HCT116 (cell line): ENCODE measurements around the gene PIK3R1. TPM values are rescaled to one million over a fixed set of nuclear protein-coding genes. Genes with fewer than 3 reads are reported as not detected.
A peak's percentile ranks its signal among the peaks of the same experiment; 100 is the strongest.

Experiments used
- ATAC-seq: fragments of 200-7000 bp; cut with Tn5 transposase; 2 replicates; pipeline ENCODE4 v1.9.1; 2020; ENCODE audit warnings: mild to moderate bottlenecking, moderate library complexity
- BruUV-seq: library from RNA; stranded (reverse); fragments of 400-500 nt; replicated peaks from 2 replicates; lab custom pipeline; 2021; lab: Mats Ljungman, UMichigan
- CTCF ChIA-PET: fragments of 300-600 bp; sonication (Branson Sonifier 250); formaldehyde crosslinking; loops from one replicate; lab custom pipeline; 2021; ENCODE audit warnings: antibody characterized with exemption; lab: Charles Lee
- POLR2A ChIA-PET: fragments of 300-600, 350-600 bp; sonication (Branson Sonifier 250); formaldehyde crosslinking; loops from one replicate; lab custom pipeline; 2021; ENCODE audit warnings: antibody characterized with exemption; lab: Charles Lee
- RAD21 ChIA-PET, 2 experiments: fragments of 300-600 bp; sonication (Branson Sonifier 250); formaldehyde crosslinking; loops; one replicate each; lab custom pipeline; 2023; ENCODE audit warnings: low total read pairs in 2 of 2; ENCODE audit not compliant: uncharacterized antibody in 2 of 2, unreplicated experiment in 2 of 2, low non-redundant PET in 1 of 2; lab: Charles Lee
- DNase-seq: peaks from one replicate; pipeline ENCODE4 v3.0.0-alpha.2; 2010; ENCODE audit warnings: low read depth, low spot score
- H2AFZ ChIP-seq: fragments of 200-600 bp; shearing (Covaris generic), sonication (generic); 2 replicates; pipeline ENCODE4 v1.6.1; 2017; ENCODE audit warnings: low read depth, mixed run types, mixed read lengths, antibody characterized with exemption, low read length; ENCODE audit not compliant: poor library complexity, severe bottlenecking
- H3K27ac ChIP-seq: 2 replicates; pipeline ENCODE4 v1.5.1; 2012; ENCODE audit warnings: low read depth, low read length
- H3K27me3 ChIP-seq: fragments of 200-600 bp; sonication (generic); 2 replicates; pipeline ENCODE4 v1.6.1; 2016; ENCODE audit warnings: mixed run types, low read length, mixed read lengths; ENCODE audit not compliant: insufficient read depth
- H3K36me3 ChIP-seq, 2 experiments: fragments of 200-500 bp in 1 of 2; fragments of 200-600 bp in 1 of 2; sonication (Bioruptor generic) in 1 of 2; sonication (generic) in 1 of 2; 2 replicates each; pipeline versions ENCODE4 v1.5.1 to v1.6.1; 2014 to 2016; ENCODE audit warnings: low read length in 2 of 2, inconsistent platforms in 1 of 2, mixed read lengths in 1 of 2, mixed run types in 1 of 2; ENCODE audit not compliant: insufficient read depth in 2 of 2, control insufficient read depth in 1 of 2
- H3K4me1 ChIP-seq, 2 experiments: fragments of 200-600 bp in 1 of 2; sonication (generic) in 1 of 2; 2 replicates each; pipeline versions ENCODE4 v1.5.1 to v1.6.1; 2012 to 2017; ENCODE audit warnings: low read length in 2 of 2, inconsistent platforms in 1 of 2, mild to moderate bottlenecking in 1 of 2, mixed read lengths in 1 of 2, mixed run types in 1 of 2, moderate library complexity in 1 of 2; ENCODE audit not compliant: insufficient read depth in 2 of 2, control insufficient read depth in 1 of 2
- H3K4me2 ChIP-seq: fragments of 200-600 bp; sonication (generic); 2 replicates; pipeline ENCODE4 v1.6.1; 2017; ENCODE audit warnings: mixed run types, low read length, mixed read lengths
- H3K4me3 ChIP-seq, 2 experiments: fragments of 200-600 bp in 1 of 2; sonication (generic) in 1 of 2; replicated peaks in 1 of 2; 2 replicates each; pipeline ENCODE4 v1.5.1; 2011 to 2016; ENCODE audit warnings: low read length in 2 of 2, control low read depth in 1 of 2, low read depth in 1 of 2, mild to moderate bottlenecking in 1 of 2, mixed read lengths in 1 of 2, mixed run types in 1 of 2
- H3K79me2 ChIP-seq: fragments of 200-600 bp; sonication (generic); 2 replicates; pipeline ENCODE4 v1.6.1; 2017; ENCODE audit warnings: mild to moderate bottlenecking, mixed run types, low read length, moderate library complexity, mixed read lengths; ENCODE audit not compliant: insufficient read depth
- H3K9ac ChIP-seq: fragments of 200-600 bp; sonication (generic); 2 replicates; pipeline ENCODE4 v1.6.1; 2016; ENCODE audit warnings: low read length, mixed read lengths
- H3K9me2 ChIP-seq: fragments of 200-600 bp; sonication (generic), shearing (Covaris generic); 2 replicates; pipeline ENCODE4 v1.6.1; 2017; ENCODE audit warnings: mixed run types, mild to moderate bottlenecking, moderate library complexity; ENCODE audit not compliant: insufficient read depth
- H3K9me3 ChIP-seq, 2 experiments: fragments of 200-500 bp in 1 of 2; fragments of 200-600 bp in 1 of 2; sonication (Bioruptor generic) in 1 of 2; sonication (generic) in 1 of 2; 2 replicates each; pipeline ENCODE4 v1.6.1; 2014 to 2017; ENCODE audit warnings: low read length in 2 of 2, mixed read lengths in 2 of 2, inconsistent platforms in 1 of 2, low read depth in 1 of 2, mild to moderate bottlenecking in 1 of 2, mixed run types in 1 of 2, moderate library complexity in 1 of 2; ENCODE audit not compliant: control insufficient read depth in 1 of 2, insufficient read depth in 1 of 2
- H4K20me1 ChIP-seq: fragments of 200-600 bp; sonication (generic), shearing (Covaris generic); 2 replicates; pipeline ENCODE4 v1.6.1; 2017; ENCODE audit warnings: mixed run types, mild to moderate bottlenecking, moderate library complexity; ENCODE audit not compliant: insufficient read depth
- CEBPB ChIP-seq: IDR thresholded peaks from 2 replicates; pipeline ENCODE4 v1.6.1; 2012; ENCODE audit warnings: low read depth
- FOSL1 ChIP-seq: IDR thresholded peaks from 2 replicates; pipeline ENCODE4 v1.6.1; 2012; ENCODE audit warnings: low read depth
- POLR2A ChIP-seq: IDR thresholded peaks from 2 replicates; pipeline ENCODE4 v1.7.0; 2011; ENCODE audit warnings: borderline replicate concordance; ENCODE audit not compliant: insufficient read depth, insufficient read length; ENCODE audit errors: extremely low read depth
- RAD21 ChIP-seq: IDR thresholded peaks from 2 replicates; pipeline ENCODE4 v1.6.1; 2012; ENCODE audit warnings: low read depth, mild to moderate bottlenecking
- SIN3A ChIP-seq: IDR thresholded peaks from 2 replicates; pipeline ENCODE4 v1.6.1; 2012; ENCODE audit warnings: low read depth
- ZFX ChIP-seq: fragments of 450-650 bp; IDR thresholded peaks from 2 replicates; pipeline ENCODE4 v1.6.1; 2017
- intact Hi-C: fragments of 100-400 bp; cut with micrococcal nuclease; formaldehyde crosslinking; loops from 2 replicates; pipeline ENCODE4 v1.10.0; 2022
- total RNA-seq: library from RNA; stranded (reverse); gene quantifications from one replicate; pipeline ENCODE4 v1.2.1, GENCODE V29; 2021; ENCODE audit not compliant: unreplicated experiment
- TF ChIP-seq, protein P1 (sequence below): IDR thresholded peaks from 2 replicates; pipeline ENCODE4 v1.6.1; 2012
- TF ChIP-seq, protein P2 (sequence below), 3 experiments: fragments of 200-600 bp in 1 of 3; sonication (generic) in 1 of 3; IDR thresholded peaks in 2 of 3; conservative IDR thresholded peaks in 1 of 3; 2 replicates each; pipeline ENCODE4 v1.5.1; 2012 to 2017; ENCODE audit warnings: low read depth in 2 of 3, low read length in 2 of 3, antibody characterized with exemption in 1 of 3, borderline replicate concordance in 1 of 3, control low read depth in 1 of 3, mild to moderate bottlenecking in 1 of 3, mixed read lengths in 1 of 3, mixed run types in 1 of 3, moderate library complexity in 1 of 3; ENCODE audit not compliant: insufficient read depth in 1 of 3
- TF ChIP-seq, protein P3 (sequence below): IDR thresholded peaks from 2 replicates; pipeline ENCODE4 v1.6.1; 2012; ENCODE audit warnings: low read depth

The PIK3R1 gene
- total RNA-seq, 1 experiment from 2014 or later, result 7.2 TPM

DNA sequence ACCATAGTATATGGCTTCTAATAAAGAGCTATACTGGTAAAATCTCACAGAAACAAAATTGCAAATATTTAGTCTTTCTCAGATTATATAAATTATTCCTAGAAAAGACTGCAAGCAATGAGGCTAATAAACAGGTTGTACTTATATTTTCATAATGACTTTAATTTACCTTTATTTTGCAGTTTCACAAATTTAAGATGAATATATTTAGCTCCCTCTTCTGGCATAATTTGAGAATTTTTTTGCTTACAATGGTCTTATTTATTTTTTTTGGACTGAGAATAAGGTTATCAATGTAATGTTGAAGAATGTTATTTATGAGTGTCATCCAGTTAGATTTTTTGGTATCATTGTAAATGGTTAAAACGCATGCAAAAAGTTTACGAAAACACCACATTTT is 56.7 kb downstream of the PIK3R1 start:
- Histone ChIP-seq H3K36me3 (no peaks in the 10 kb centered on the region), H3K27ac (no peak overlapping the region), H4K20me1 (no peaks in the 10 kb centered on the region), H3K4me2 (no peak overlapping the region), H3K9me2 (no peaks in the 10 kb centered on the region), H3K4me1 (peaks cover 0 to 4% of the 10 kb centered on the region in 2 experiments; a peak in 2 of 4 replicates), H3K27me3 (no peaks in the 10 kb centered on the region), H3K9ac (no peak overlapping the region), H2AFZ (no peak overlapping the region), H3K4me3 (no peak overlapping the region), H3K9me3 (no peaks in the 10 kb centered on the region), H3K79me2 (no peaks in the 10 kb centered on the region)
- ChIA-PET RAD21 (interaction anchor here (0.7 to 1.3 kb wide), 2 partner anchors 779 to 1026 kb away, joined by 4 to 12 read pairs; no protein-coding TSS in a partner anchor), POLR2A (no interaction called here), CTCF (interaction anchor here (0.8 to 2.4 kb wide), 8 partner anchors 11 to 1063 kb away, joined by 3 to 24 read pairs (median 4); no protein-coding TSS in a partner anchor)
- ATAC-seq (no peak), DNase-seq (no peak)
- no TSS peak for BruUV-seq
- intact Hi-C loops, result loop anchor here (1.0 kb wide), 1 partner anchor 1026 kb away; no protein-coding TSS in a partner anchor
- TF ChIP-seq POLR2A, result no peak
- no peak for TF ChIP-seq SIN3A
- no peak for TF ChIP-seq CEBPB
- TF ChIP-seq, protein P1, sequence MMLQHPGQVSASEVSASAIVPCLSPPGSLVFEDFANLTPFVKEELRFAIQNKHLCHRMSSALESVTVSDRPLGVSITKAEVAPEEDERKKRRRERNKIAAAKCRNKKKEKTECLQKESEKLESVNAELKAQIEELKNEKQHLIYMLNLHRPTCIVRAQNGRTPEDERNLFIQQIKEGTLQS, result no peak
- no peak for TF ChIP-seq FOSL1
- TF ChIP-seq, protein P2, sequence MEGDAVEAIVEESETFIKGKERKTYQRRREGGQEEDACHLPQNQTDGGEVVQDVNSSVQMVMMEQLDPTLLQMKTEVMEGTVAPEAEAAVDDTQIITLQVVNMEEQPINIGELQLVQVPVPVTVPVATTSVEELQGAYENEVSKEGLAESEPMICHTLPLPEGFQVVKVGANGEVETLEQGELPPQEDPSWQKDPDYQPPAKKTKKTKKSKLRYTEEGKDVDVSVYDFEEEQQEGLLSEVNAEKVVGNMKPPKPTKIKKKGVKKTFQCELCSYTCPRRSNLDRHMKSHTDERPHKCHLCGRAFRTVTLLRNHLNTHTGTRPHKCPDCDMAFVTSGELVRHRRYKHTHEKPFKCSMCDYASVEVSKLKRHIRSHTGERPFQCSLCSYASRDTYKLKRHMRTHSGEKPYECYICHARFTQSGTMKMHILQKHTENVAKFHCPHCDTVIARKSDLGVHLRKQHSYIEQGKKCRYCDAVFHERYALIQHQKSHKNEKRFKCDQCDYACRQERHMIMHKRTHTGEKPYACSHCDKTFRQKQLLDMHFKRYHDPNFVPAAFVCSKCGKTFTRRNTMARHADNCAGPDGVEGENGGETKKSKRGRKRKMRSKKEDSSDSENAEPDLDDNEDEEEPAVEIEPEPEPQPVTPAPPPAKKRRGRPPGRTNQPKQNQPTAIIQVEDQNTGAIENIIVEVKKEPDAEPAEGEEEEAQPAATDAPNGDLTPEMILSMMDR (IDR thresholded peaks at IDR 0.05 in 2 of 3, conservative IDR thresholded peaks at IDR 0.05 in 1 of 3; ENCODE audit: borderline replicate concordance in 1 of 3, insufficient read depth in 1 of 3, low read depth in 2 of 3, low read length in 2 of 3), result peak; percentile 1 to 58 (median 11); a peak in 2 of 6 replicates
- TF ChIP-seq, protein P3, sequence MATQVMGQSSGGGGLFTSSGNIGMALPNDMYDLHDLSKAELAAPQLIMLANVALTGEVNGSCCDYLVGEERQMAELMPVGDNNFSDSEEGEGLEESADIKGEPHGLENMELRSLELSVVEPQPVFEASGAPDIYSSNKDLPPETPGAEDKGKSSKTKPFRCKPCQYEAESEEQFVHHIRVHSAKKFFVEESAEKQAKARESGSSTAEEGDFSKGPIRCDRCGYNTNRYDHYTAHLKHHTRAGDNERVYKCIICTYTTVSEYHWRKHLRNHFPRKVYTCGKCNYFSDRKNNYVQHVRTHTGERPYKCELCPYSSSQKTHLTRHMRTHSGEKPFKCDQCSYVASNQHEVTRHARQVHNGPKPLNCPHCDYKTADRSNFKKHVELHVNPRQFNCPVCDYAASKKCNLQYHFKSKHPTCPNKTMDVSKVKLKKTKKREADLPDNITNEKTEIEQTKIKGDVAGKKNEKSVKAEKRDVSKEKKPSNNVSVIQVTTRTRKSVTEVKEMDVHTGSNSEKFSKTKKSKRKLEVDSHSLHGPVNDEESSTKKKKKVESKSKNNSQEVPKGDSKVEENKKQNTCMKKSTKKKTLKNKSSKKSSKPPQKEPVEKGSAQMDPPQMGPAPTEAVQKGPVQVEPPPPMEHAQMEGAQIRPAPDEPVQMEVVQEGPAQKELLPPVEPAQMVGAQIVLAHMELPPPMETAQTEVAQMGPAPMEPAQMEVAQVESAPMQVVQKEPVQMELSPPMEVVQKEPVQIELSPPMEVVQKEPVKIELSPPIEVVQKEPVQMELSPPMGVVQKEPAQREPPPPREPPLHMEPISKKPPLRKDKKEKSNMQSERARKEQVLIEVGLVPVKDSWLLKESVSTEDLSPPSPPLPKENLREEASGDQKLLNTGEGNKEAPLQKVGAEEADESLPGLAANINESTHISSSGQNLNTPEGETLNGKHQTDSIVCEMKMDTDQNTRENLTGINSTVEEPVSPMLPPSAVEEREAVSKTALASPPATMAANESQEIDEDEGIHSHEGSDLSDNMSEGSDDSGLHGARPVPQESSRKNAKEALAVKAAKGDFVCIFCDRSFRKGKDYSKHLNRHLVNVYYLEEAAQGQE, result no peak
- TF ChIP-seq RAD21, result peak; percentile 53
- TF ChIP-seq ZFX, result no peak
